ENCODE measurements around the gene ARID5B. TPM values are rescaled to one million over a fixed set of nuclear protein-coding genes. Genes with fewer than 3 reads are reported as not detected.

Gene ARID5B
- total and polyA plus RNA-seq, 2 experiments from 2014 or later = 1.3 to 1.6 TPM

DNA sequence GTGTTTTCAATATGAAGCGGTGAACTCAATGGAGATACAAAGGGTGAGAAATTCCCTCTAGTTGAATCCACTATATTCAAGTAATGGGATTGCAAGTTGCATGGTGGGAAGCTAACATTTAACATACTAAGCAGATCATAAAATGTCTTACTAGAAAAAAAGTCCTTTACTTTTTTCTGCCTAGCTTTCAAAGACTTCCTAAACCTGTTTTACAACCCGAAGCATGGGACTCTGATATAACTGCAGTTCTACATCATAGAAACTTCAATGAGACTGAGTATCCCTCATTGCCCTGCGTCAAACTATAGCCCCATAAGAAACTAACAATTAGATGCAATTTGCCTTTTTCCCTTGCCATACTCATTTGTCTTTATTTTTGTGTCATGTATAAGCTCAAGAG lies 187.3 kb downstream of the ARID5B start (continued):
- no peak for TF ChIP-seq POLR2AphosphoS5 (IDR thresholded peaks at IDR 0.05; ENCODE audit: low read depth)
- TF ChIP-seq, protein P1, sequence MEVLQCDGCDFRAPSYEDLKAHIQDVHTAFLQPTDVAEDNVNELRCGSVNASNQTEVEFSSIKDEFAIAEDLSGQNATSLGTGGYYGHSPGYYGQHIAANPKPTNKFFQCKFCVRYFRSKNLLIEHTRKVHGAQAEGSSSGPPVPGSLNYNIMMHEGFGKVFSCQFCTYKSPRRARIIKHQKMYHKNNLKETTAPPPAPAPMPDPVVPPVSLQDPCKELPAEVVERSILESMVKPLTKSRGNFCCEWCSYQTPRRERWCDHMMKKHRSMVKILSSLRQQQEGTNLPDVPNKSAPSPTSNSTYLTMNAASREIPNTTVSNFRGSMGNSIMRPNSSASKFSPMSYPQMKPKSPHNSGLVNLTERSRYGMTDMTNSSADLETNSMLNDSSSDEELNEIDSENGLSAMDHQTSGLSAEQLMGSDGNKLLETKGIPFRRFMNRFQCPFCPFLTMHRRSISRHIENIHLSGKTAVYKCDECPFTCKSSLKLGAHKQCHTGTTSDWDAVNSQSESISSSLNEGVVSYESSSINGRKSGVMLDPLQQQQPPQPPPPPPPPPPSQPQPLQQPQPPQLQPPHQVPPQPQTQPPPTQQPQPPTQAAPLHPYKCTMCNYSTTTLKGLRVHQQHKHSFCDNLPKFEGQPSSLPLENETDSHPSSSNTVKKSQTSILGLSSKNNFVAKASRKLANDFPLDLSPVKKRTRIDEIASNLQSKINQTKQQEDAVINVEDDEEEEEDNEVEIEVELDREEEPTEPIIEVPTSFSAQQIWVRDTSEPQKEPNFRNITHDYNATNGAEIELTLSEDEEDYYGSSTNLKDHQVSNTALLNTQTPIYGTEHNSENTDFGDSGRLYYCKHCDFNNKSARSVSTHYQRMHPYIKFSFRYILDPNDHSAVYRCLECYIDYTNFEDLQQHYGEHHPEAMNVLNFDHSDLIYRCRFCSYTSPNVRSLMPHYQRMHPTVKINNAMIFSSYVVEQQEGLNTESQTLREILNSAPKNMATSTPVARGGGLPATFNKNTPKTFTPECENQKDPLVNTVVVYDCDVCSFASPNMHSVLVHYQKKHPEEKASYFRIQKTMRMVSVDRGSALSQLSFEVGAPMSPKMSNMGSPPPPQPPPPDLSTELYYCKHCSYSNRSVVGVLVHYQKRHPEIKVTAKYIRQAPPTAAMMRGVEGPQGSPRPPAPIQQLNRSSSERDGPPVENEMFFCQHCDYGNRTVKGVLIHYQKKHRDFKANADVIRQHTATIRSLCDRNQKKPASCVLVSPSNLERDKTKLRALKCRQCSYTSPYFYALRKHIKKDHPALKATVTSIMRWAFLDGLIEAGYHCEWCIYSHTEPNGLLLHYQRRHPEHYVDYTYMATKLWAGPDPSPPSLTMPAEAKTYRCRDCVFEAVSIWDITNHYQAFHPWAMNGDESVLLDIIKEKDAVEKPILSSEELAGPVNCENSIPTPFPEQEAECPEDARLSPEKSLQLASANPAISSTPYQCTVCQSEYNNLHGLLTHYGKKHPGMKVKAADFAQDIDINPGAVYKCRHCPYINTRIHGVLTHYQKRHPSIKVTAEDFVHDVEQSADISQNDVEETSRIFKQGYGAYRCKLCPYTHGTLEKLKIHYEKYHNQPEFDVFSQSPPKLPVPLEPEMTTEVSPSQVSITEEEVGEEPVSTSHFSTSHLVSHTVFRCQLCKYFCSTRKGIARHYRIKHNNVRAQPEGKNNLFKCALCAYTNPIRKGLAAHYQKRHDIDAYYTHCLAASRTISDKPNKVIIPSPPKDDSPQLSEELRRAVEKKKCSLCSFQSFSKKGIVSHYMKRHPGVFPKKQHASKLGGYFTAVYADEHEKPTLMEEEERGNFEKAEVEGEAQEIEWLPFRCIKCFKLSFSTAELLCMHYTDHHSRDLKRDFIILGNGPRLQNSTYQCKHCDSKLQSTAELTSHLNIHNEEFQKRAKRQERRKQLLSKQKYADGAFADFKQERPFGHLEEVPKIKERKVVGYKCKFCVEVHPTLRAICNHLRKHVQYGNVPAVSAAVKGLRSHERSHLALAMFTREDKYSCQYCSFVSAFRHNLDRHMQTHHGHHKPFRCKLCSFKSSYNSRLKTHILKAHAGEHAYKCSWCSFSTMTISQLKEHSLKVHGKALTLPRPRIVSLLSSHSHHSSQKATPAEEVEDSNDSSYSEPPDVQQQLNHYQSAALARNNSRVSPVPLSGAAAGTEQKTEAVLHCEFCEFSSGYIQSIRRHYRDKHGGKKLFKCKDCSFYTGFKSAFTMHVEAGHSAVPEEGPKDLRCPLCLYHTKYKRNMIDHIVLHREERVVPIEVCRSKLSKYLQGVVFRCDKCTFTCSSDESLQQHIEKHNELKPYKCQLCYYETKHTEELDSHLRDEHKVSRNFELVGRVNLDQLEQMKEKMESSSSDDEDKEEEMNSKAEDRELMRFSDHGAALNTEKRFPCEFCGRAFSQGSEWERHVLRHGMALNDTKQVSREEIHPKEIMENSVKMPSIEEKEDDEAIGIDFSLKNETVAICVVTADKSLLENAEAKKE (CRISPR knock-in tag; IDR thresholded peaks at IDR 0.05) = no peak

DNA sequence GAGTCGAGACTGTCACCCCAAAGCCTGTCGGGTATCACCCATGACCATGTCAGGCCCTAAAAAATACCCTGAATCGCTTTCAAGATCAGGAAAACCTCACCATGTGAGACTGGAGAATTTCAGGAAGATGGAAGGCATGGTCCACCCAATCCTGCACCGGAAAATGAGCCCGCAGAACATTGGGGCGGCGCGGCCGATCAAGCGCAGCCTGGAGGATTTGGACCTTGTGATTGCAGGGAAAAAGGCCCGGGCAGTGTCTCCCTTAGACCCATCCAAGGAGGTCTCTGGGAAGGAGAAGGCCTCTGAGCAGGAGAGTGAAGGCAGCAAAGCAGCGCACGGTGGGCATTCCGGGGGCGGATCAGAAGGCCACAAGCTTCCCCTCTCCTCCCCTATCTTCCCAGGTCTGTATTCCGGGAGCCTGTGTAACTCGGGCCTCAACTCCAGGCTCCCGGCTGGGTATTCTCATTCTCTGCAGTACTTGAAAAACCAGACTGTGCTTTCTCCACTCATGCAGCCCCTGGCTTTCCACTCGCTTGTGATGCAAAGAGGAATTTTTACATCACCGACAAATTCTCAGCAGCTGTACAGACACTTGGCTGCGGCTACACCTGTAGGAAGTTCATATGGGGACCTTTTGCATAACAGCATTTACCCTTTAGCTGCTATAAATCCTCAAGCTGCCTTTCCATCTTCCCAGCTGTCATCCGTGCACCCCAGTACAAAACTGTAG lies 191.0 kb downstream of the ARID5B start:
- H3K9me3 Mint-ChIP-seq = no peaks in the 10 kb centered on the region
- ATAC-seq (no peak), DNase-seq (ENCODE audit: low spot score) (no peak)
- H3K27ac Mint-ChIP-seq = no peak overlapping the region
- no peak overlapping the region for H3K4me2 ChIP-seq
- no peaks in the 10 kb centered on the region for H3K27me3 ChIP-seq (ENCODE audit: insufficient read depth)
- no peaks in the 10 kb centered on the region for H4K20me1 ChIP-seq (replicated peaks; ENCODE audit: insufficient read depth)
- H2AFZ ChIP-seq = no peak overlapping the region
- no peaks in the 10 kb centered on the region for H3K79me2 ChIP-seq (replicated peaks; ENCODE audit: insufficient read depth)
- H3K4me1 Mint-ChIP-seq = peaks cover 14% of the 10 kb centered on the region; the same call in 2 of the 3 replicates
- no peaks in the 10 kb centered on the region for H3K36me3 ChIP-seq (ENCODE audit: insufficient read depth)
- no peaks in the 10 kb centered on the region for H3F3A ChIP-seq (replicated peaks; ENCODE audit: low read depth)
- no peak overlapping the region for H3K27ac ChIP-seq (ENCODE audit: low read depth)
- H3K4me3 Mint-ChIP-seq = no peak overlapping the region
- no peaks in the 10 kb centered on the region for H3K4me1 ChIP-seq (ENCODE audit: insufficient read depth)
- no peaks in the 10 kb centered on the region for H3K27me3 Mint-ChIP-seq (ENCODE audit: insufficient read depth, low read depth, poor library complexity)
- no peaks in the 10 kb centered on the region for H3K36me3 Mint-ChIP-seq (ENCODE audit: low read depth)
- no peak overlapping the region for H3K4me3 ChIP-seq
- H3K9me2 ChIP-seq (ENCODE audit: insufficient read depth) = 0 out of 2 replicates have a peak, but pooled peaks cover 3% of the 10 kb centered on the region
- TF ChIP-seq, protein P2, sequence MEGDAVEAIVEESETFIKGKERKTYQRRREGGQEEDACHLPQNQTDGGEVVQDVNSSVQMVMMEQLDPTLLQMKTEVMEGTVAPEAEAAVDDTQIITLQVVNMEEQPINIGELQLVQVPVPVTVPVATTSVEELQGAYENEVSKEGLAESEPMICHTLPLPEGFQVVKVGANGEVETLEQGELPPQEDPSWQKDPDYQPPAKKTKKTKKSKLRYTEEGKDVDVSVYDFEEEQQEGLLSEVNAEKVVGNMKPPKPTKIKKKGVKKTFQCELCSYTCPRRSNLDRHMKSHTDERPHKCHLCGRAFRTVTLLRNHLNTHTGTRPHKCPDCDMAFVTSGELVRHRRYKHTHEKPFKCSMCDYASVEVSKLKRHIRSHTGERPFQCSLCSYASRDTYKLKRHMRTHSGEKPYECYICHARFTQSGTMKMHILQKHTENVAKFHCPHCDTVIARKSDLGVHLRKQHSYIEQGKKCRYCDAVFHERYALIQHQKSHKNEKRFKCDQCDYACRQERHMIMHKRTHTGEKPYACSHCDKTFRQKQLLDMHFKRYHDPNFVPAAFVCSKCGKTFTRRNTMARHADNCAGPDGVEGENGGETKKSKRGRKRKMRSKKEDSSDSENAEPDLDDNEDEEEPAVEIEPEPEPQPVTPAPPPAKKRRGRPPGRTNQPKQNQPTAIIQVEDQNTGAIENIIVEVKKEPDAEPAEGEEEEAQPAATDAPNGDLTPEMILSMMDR (conservative IDR thresholded peaks at IDR 0.05; ENCODE audit: low read depth in 2 of 2) = no peak
- TF ChIP-seq CREB1 (CRISPR knock-in tag; IDR thresholded peaks at IDR 0.05; ENCODE audit: low read depth) = no peak
- no peak for TF ChIP-seq JUNB (IDR thresholded peaks at IDR 0.05; ENCODE audit: unreplicated experiment)
- TF ChIP-seq, protein P3, sequence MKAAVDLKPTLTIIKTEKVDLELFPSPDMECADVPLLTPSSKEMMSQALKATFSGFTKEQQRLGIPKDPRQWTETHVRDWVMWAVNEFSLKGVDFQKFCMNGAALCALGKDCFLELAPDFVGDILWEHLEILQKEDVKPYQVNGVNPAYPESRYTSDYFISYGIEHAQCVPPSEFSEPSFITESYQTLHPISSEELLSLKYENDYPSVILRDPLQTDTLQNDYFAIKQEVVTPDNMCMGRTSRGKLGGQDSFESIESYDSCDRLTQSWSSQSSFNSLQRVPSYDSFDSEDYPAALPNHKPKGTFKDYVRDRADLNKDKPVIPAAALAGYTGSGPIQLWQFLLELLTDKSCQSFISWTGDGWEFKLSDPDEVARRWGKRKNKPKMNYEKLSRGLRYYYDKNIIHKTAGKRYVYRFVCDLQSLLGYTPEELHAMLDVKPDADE (IDR thresholded peaks at IDR 0.05) = no peak
- no peak for TF ChIP-seq EZH2phosphoT487 (IDR thresholded peaks at IDR 0.05; ENCODE audit: unreplicated experiment)
- TF ChIP-seq POLR2AphosphoS5 (IDR thresholded peaks at IDR 0.05; ENCODE audit: low read depth) = no peak
- TF ChIP-seq, protein P4, sequence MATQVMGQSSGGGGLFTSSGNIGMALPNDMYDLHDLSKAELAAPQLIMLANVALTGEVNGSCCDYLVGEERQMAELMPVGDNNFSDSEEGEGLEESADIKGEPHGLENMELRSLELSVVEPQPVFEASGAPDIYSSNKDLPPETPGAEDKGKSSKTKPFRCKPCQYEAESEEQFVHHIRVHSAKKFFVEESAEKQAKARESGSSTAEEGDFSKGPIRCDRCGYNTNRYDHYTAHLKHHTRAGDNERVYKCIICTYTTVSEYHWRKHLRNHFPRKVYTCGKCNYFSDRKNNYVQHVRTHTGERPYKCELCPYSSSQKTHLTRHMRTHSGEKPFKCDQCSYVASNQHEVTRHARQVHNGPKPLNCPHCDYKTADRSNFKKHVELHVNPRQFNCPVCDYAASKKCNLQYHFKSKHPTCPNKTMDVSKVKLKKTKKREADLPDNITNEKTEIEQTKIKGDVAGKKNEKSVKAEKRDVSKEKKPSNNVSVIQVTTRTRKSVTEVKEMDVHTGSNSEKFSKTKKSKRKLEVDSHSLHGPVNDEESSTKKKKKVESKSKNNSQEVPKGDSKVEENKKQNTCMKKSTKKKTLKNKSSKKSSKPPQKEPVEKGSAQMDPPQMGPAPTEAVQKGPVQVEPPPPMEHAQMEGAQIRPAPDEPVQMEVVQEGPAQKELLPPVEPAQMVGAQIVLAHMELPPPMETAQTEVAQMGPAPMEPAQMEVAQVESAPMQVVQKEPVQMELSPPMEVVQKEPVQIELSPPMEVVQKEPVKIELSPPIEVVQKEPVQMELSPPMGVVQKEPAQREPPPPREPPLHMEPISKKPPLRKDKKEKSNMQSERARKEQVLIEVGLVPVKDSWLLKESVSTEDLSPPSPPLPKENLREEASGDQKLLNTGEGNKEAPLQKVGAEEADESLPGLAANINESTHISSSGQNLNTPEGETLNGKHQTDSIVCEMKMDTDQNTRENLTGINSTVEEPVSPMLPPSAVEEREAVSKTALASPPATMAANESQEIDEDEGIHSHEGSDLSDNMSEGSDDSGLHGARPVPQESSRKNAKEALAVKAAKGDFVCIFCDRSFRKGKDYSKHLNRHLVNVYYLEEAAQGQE (IDR thresholded peaks at IDR 0.05; ENCODE audit: unreplicated experiment) = no peak
- TF ChIP-seq STAT1 (IDR thresholded peaks at IDR 0.05; ENCODE audit: unreplicated experiment) = no peak
- no peak for TF ChIP-seq ZNF114 (CRISPR knock-in tag; IDR thresholded peaks at IDR 0.05)
- no peak for TF ChIP-seq NANOG (IDR thresholded peaks at IDR 0.05; ENCODE audit: borderline replicate concordance)
- no peak for TF ChIP-seq EZH2 (IDR thresholded peaks at IDR 0.05; ENCODE audit: low read depth, unreplicated experiment)

Data from GM23338 (cell line).